K562 (cell line): ENCODE data around the gene LIG3. TPM values are rescaled to one million over a fixed set of nuclear protein-coding genes. Genes with fewer than 3 reads are reported as not detected.

ENCODE experiments used
- CBX2 ChIP-seq: fragments of 200-600 bp; sonication (generic); IDR thresholded peaks from one replicate; pipeline ENCODE4 v1.6.1; 2012; ENCODE audit warnings: mild to moderate bottlenecking, low read length, inconsistent platforms; ENCODE audit not compliant: insufficient read depth, poor library complexity, severe bottlenecking
- CBX8 ChIP-seq: fragments of 200-600 bp; sonication (generic); IDR thresholded peaks from 2 replicates; pipeline ENCODE4 v1.6.1; 2012; ENCODE audit warnings: borderline replicate concordance, mixed run types, low read depth, mild to moderate bottlenecking, moderate library complexity, mixed read lengths, low read length, control low read depth, inconsistent platforms; ENCODE audit not compliant: poor library complexity, severe bottlenecking; ENCODE audit errors: extremely low read depth
- CSDE1 ChIP-seq, 2 experiments: fragments of 450-650 bp; IDR thresholded peaks; 2 replicates each; pipeline ENCODE4 v1.6.1; 2016; ENCODE audit warnings: mild to moderate bottlenecking in 1 of 2
- HLTF ChIP-seq: fragments of 450-650 bp; IDR thresholded peaks from 2 replicates; pipeline ENCODE4 v1.6.1; 2016
- MYBL2 ChIP-seq, 2 experiments: fragments of 450-650 bp in 1 of 2; sonication (generic) in 1 of 2; formaldehyde crosslinking in 1 of 2; IDR thresholded peaks; 2 replicates each; pipeline versions ENCODE4 v1.6.1 to v1.8.1; 2017 to 2022; ENCODE audit warnings: borderline replicate concordance in 1 of 2, inconsistent platforms in 1 of 2, low read depth in 1 of 2, mild to moderate bottlenecking in 1 of 2, missing genetic modification reagents in 1 of 2, moderate library complexity in 1 of 2
- PCBP2 ChIP-seq: fragments of 200-400 bp; formaldehyde crosslinking; IDR thresholded peaks from 2 replicates; pipeline ENCODE4 v1.6.1; 2018; ENCODE audit warnings: low read length, low read depth, mild to moderate bottlenecking, moderate library complexity; ENCODE audit not compliant: poor library complexity, severe bottlenecking
- PHF21A ChIP-seq: fragments of 450-650 bp; IDR thresholded peaks from 2 replicates; pipeline ENCODE4 v1.6.1; 2017; ENCODE audit warnings: low read depth, borderline replicate concordance
- PPARD ChIP-seq: fragments of 250-450 bp; sonication (Bioruptor Pico); IDR thresholded peaks from 2 replicates; pipeline ENCODE4 v1.8.0; 2022; ENCODE audit warnings: inconsistent platforms, mild to moderate bottlenecking, moderate library complexity
- RFX1 ChIP-seq: fragments of 450-650 bp; IDR thresholded peaks from 2 replicates; pipeline ENCODE4 v1.6.1; 2016; ENCODE audit warnings: mild to moderate bottlenecking, moderate library complexity
- SRSF1 ChIP-seq: fragments of 200-400 bp; formaldehyde crosslinking; IDR thresholded peaks from 2 replicates; pipeline ENCODE4 v1.6.1; 2017; ENCODE audit warnings: mild to moderate bottlenecking, low read depth, low read length, moderate library complexity
- TSC22D4 ChIP-seq: fragments of 450-650 bp; IDR thresholded peaks from 2 replicates; pipeline ENCODE4 v1.6.1; 2016; ENCODE audit warnings: missing genetic modification characterization, missing biosample characterization, control low read depth
- ZNF75A ChIP-seq: fragments of 450-650 bp; formaldehyde crosslinking; IDR thresholded peaks from 2 replicates; pipeline ENCODE4 v1.4.0; 2020; ENCODE audit warnings: mild to moderate bottlenecking
- polyA plus RNA-seq, 8 experiments: library from polyadenylated mRNA; depleted of rRNA in 4 of 8; stranded (reverse) in 5 of 8; unstranded in 3 of 8; fragments of >200 nt; fragmentation: Nextera tagmentation in 2 of 8; fragmentation: Illumina TruSeq in 1 of 8; extraction: Ambion mirVana in 2 of 8; extraction: Trizol in 1 of 8; gene quantifications; 2 replicates each; pipeline versions ENCODE4 v1.2.1 to v1.2.3, GENCODE V29; 2011 to 2014; ENCODE audit warnings: inconsistent platforms in 1 of 8, missing spikeins in 1 of 8
- total RNA-seq, 7 experiments: library from RNA; depleted of rRNA in 6 of 7; stranded (reverse); fragments of >200 nt in 6 of 7; fragmentation: Illumina TruSeq in 2 of 7; extraction: Trizol in 2 of 7; gene quantifications; 2 replicates each; pipeline versions ENCODE4 v1.2.1 to v1.2.3, GENCODE V29; 2011 to 2021; ENCODE audit warnings: low replicate concordance in 1 of 7
- TF ChIP-seq, protein P1 (sequence below): sonication (generic); formaldehyde crosslinking; IDR thresholded peaks from 2 replicates; pipeline ENCODE4 v1.9.0; 2022; ENCODE audit warnings: mild to moderate bottlenecking, missing genetic modification reagents
- TF ChIP-seq, protein P2 (sequence below): fragments of 250-450 bp; sonication (Bioruptor Pico); IDR thresholded peaks from 2 replicates; pipeline ENCODE4 v1.5.0; 2021; ENCODE audit warnings: mild to moderate bottlenecking, moderate library complexity
- TF ChIP-seq, protein P3 (sequence below): fragments of 250-450 bp; sonication (Bioruptor Pico); IDR thresholded peaks from 2 replicates; pipeline ENCODE4 v1.5.0; 2020; ENCODE audit warnings: mild to moderate bottlenecking, borderline replicate concordance
- TF ChIP-seq, protein P4 (sequence below), 2 experiments: fragments of 450-650 bp; IDR thresholded peaks; 2 replicates each; pipeline ENCODE4 v1.6.1; 2018; ENCODE audit warnings: mild to moderate bottlenecking in 2 of 2, low read depth in 1 of 2; ENCODE audit not compliant: partially characterized antibody in 2 of 2

Gene LIG3
- total and polyA plus RNA-seq, 9 of the 15 experiments (the other 6 are each of a cell fraction or from before 2014, with no cell fraction given), result 7.6 to 75.0 (median 43.0) TPM

DNA sequence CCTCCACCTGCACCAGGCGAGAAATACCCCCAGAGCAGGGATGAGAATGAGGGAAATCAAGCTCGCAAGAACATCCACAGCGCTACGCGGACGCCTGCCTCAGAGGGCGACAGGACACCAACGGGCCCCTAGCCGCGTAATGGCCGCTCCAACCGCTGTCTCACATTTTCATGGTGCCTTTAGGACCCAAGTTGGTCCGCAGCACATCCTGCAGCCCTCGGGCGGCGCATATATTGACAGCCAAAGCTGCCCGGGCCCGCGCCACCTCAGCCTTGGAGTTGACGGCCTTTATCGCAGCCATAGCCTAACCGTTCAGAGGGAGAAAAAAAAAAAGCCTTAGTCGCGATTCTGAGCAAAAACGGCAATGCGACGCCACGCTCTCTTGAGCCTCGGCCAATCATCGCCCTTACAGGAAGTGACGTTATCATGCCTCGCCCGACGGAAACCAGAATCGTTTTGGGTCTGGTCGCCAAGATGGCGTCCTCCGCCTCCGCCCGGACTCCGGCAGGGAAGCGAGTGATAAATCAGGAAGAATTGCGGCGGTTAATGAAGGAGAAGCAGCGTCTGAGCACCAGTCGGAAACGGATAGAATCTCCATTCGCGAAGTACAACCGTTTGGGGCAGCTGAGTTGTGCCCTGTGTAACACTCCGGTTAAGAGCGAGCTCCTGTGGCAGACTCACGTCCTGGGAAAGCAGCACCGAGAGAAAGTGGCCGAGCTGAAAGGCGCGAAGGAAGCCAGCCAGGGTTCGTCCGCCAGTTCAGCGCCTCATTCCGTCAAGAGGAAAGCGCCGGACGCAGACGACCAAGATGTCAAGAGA is 19.0 kb upstream of the LIG3 start, which contains the start of the genes CCT6B and ZNF830 (continued):
- TF ChIP-seq PPARD (CRISPR knock-in tag), result no peak
- TF ChIP-seq, protein P1, sequence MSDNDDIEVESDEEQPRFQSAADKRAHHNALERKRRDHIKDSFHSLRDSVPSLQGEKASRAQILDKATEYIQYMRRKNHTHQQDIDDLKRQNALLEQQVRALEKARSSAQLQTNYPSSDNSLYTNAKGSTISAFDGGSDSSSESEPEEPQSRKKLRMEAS (CRISPR knock-in tag), result peak; percentile 46; the same call in 1 of the 2 replicates
- TF ChIP-seq MYBL2 (IDR thresholded peaks at IDR 0.05; ENCODE audit: low read depth), result peak; percentile 52
- no peak for TF ChIP-seq MYBL2 (CRISPR knock-in tag; IDR thresholded peaks at IDR 0.05; ENCODE audit: borderline replicate concordance)
- TF ChIP-seq, protein P2, sequence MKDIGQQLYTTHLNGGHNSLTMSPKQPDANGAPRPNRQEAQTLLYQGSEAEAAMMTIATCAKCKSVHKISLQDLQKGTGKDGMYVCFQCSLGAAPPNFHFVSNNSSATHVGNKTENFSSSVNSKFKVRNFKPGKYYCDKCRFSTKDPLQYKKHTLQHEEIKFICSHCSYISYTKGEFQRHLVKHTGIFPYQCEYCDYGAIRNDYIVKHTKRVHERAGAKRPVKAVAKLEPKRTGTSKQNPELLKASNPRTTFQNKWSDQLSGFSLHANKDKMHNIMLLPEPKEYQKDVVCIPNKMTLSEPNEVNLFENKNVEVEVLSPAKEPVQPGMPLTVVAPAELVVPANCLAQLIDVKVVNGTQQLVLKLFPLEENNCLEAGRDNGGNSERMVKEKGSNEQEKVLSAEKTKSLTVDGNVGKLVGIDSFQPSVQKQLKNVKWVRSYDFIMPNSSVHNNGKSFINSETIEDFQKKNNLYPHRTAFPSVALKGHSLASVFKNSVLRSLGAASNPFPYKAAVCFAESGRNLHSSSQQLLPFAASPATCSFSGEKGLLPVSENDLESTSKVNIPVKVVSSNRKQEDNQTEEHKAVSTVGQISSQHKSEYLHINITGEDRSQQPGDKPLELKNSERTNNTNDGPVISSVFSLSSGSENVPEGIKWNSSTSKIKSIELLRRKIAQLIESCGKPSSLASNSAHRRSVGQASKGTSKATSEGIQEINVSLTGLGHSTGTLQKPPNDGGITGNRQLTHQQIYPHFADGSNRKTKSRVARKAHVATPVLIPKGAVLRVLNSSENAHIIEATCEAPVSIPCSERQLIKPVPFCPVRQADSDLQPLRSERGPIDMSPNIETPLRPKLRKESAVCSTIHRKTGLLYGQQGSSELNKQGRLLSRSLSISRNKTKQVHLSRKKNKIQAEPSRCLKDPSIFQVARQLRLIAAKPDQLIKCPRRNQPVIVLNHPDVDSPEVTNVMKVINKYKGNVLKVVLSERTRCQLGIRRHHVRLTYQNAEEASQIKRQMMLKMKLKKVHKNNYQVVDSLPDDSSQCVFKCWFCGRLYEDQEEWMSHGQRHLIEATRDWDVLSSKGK (CRISPR knock-in tag), result no peak
- TF ChIP-seq CBX2, result no peak
- no peak for TF ChIP-seq SRSF1
- TF ChIP-seq CBX8, result no peak
- no peak for TF ChIP-seq PHF21A
- no peak for TF ChIP-seq HLTF
- no peak for TF ChIP-seq ZNF75A (CRISPR knock-in tag)
- peak in 1 of 2 experiments; percentile 31; a peak in 1 of 4 replicates for TF ChIP-seq CSDE1 (IDR thresholded peaks at IDR 0.05)
- no peak for TF ChIP-seq PCBP2
- TF ChIP-seq RFX1, result no peak
- TF ChIP-seq, protein P3, sequence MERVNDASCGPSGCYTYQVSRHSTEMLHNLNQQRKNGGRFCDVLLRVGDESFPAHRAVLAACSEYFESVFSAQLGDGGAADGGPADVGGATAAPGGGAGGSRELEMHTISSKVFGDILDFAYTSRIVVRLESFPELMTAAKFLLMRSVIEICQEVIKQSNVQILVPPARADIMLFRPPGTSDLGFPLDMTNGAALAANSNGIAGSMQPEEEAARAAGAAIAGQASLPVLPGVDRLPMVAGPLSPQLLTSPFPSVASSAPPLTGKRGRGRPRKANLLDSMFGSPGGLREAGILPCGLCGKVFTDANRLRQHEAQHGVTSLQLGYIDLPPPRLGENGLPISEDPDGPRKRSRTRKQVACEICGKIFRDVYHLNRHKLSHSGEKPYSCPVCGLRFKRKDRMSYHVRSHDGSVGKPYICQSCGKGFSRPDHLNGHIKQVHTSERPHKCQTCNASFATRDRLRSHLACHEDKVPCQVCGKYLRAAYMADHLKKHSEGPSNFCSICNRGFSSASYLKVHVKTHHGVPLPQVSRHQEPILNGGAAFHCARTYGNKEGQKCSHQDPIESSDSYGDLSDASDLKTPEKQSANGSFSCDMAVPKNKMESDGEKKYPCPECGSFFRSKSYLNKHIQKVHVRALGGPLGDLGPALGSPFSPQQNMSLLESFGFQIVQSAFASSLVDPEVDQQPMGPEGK, result no peak
- no peak for TF ChIP-seq TSC22D4
- TF ChIP-seq, protein P4, sequence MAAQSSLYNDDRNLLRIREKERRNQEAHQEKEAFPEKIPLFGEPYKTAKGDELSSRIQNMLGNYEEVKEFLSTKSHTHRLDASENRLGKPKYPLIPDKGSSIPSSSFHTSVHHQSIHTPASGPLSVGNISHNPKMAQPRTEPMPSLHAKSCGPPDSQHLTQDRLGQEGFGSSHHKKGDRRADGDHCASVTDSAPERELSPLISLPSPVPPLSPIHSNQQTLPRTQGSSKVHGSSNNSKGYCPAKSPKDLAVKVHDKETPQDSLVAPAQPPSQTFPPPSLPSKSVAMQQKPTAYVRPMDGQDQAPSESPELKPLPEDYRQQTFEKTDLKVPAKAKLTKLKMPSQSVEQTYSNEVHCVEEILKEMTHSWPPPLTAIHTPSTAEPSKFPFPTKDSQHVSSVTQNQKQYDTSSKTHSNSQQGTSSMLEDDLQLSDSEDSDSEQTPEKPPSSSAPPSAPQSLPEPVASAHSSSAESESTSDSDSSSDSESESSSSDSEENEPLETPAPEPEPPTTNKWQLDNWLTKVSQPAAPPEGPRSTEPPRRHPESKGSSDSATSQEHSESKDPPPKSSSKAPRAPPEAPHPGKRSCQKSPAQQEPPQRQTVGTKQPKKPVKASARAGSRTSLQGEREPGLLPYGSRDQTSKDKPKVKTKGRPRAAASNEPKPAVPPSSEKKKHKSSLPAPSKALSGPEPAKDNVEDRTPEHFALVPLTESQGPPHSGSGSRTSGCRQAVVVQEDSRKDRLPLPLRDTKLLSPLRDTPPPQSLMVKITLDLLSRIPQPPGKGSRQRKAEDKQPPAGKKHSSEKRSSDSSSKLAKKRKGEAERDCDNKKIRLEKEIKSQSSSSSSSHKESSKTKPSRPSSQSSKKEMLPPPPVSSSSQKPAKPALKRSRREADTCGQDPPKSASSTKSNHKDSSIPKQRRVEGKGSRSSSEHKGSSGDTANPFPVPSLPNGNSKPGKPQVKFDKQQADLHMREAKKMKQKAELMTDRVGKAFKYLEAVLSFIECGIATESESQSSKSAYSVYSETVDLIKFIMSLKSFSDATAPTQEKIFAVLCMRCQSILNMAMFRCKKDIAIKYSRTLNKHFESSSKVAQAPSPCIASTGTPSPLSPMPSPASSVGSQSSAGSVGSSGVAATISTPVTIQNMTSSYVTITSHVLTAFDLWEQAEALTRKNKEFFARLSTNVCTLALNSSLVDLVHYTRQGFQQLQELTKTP (IDR thresholded peaks at IDR 0.05; ENCODE audit: low read depth in 1 of 2, partially characterized antibody in 2 of 2), result peak; percentile 47 to 95
